ENCODE data around the gene TENT5C.

TENT5C gene

GRCh38 chr1:117564227-117565075, 41.4 kb upstream of the TENT5C start:
- H3K27me3 ChIP-seq (ENCODE audit: control insufficient read depth, low read length), result no peaks in the 10 kb centered on the region
- no peaks in the 10 kb centered on the region for H3K36me3 ChIP-seq (ENCODE audit: control insufficient read depth, low read length)
- H3K4me3 ChIP-seq (ENCODE audit: low read length), result no peak overlapping the region
- H3K27ac ChIP-seq (ENCODE audit: low read depth, low read length), result no peak overlapping the region
- H3K4me2 ChIP-seq (ENCODE audit: low read length), result no peak overlapping the region
- no peaks in the 10 kb centered on the region for H3K79me2 ChIP-seq (ENCODE audit: control insufficient read depth, low read length)
- no peaks in the 10 kb centered on the region for H3K4me1 ChIP-seq (ENCODE audit: control insufficient read depth, low read length)
- no peaks in the 10 kb centered on the region for H3K9me2 ChIP-seq (replicated peaks; ENCODE audit: control insufficient read depth, low read length)
- TF ChIP-seq EZH2phosphoT487 (IDR thresholded peaks at IDR 0.05; ENCODE audit: borderline replicate concordance, low read length), result no peak
- TF ChIP-seq CTCF (IDR thresholded peaks at IDR 0.05; ENCODE audit: low read depth, low read length, poor library complexity, severe bottlenecking), result no peak
- H4K20me1 ChIP-seq (ENCODE audit: control insufficient read depth, insufficient read depth, low read depth, low read length), result no peaks in the 10 kb centered on the region
- H3K9me3 ChIP-seq (ENCODE audit: control insufficient read depth, insufficient read depth, low read length), result no peaks in the 10 kb centered on the region
- no peaks in the 10 kb centered on the region for H3F3A ChIP-seq (ENCODE audit: control insufficient read depth, insufficient read depth)

GRCh38 chr1:117565076-117565556, 40.7 kb upstream of the TENT5C start:
- no peaks in the 10 kb centered on the region for H3K4me1 ChIP-seq (ENCODE audit: control insufficient read depth, low read length)
- no peaks in the 10 kb centered on the region for H3F3A ChIP-seq (ENCODE audit: control insufficient read depth, insufficient read depth)
- H3K4me3 ChIP-seq (ENCODE audit: low read length), result no peak overlapping the region
- no peak overlapping the region for H3K4me2 ChIP-seq (ENCODE audit: low read length)
- H3K27ac ChIP-seq (ENCODE audit: low read depth, low read length), result no peak overlapping the region
- no peaks in the 10 kb centered on the region for H3K79me2 ChIP-seq (ENCODE audit: control insufficient read depth, low read length)
- H3K27me3 ChIP-seq (ENCODE audit: control insufficient read depth, low read length), result no peaks in the 10 kb centered on the region
- no peaks in the 10 kb centered on the region for H4K20me1 ChIP-seq (ENCODE audit: control insufficient read depth, insufficient read depth, low read depth, low read length)
- no peaks in the 10 kb centered on the region for H3K9me3 ChIP-seq (ENCODE audit: control insufficient read depth, insufficient read depth, low read length)
- H3K36me3 ChIP-seq (ENCODE audit: control insufficient read depth, low read length), result no peaks in the 10 kb centered on the region
- no peak for TF ChIP-seq CTCF (IDR thresholded peaks at IDR 0.05; ENCODE audit: low read depth, low read length, poor library complexity, severe bottlenecking)
- no peak for TF ChIP-seq EZH2phosphoT487 (IDR thresholded peaks at IDR 0.05; ENCODE audit: borderline replicate concordance, low read length)
- H3K9me2 ChIP-seq (replicated peaks; ENCODE audit: control insufficient read depth, low read length), result no peaks in the 10 kb centered on the region

- no peaks in the 10 kb centered on the region for H3K9me3 ChIP-seq (ENCODE audit: control insufficient read depth, insufficient read depth, low read length)
- H3K4me1 ChIP-seq (ENCODE audit: control insufficient read depth, low read length), result no peaks in the 10 kb centered on the region
- no peak overlapping the region for H3K27ac ChIP-seq (ENCODE audit: low read depth, low read length)
- no peak overlapping the region for H3K4me3 ChIP-seq (ENCODE audit: low read length)
- no peak overlapping the region for H3K4me2 ChIP-seq (ENCODE audit: low read length)
- TF ChIP-seq CTCF (IDR thresholded peaks at IDR 0.05; ENCODE audit: low read depth, low read length, poor library complexity, severe bottlenecking) (no peak), EZH2phosphoT487 (IDR thresholded peaks at IDR 0.05; ENCODE audit: borderline replicate concordance, low read length) (no peak)
- no peaks in the 10 kb centered on the region for H3F3A ChIP-seq (ENCODE audit: control insufficient read depth, insufficient read depth)
- no peaks in the 10 kb centered on the region for H3K27me3 ChIP-seq (ENCODE audit: control insufficient read depth, low read length)
- no peaks in the 10 kb centered on the region for H3K9me2 ChIP-seq (replicated peaks; ENCODE audit: control insufficient read depth, low read length)
- no peaks in the 10 kb centered on the region for H4K20me1 ChIP-seq (ENCODE audit: control insufficient read depth, insufficient read depth, low read depth, low read length)
- H3K36me3 ChIP-seq (ENCODE audit: control insufficient read depth, low read length), result no peaks in the 10 kb centered on the region
- H3K79me2 ChIP-seq (ENCODE audit: control insufficient read depth, low read length), result no peaks in the 10 kb centered on the region
Measured at GRCh38 chr1:117565745-117566455, 39.9 kb upstream of the TENT5C start.

Data from DOHH2 (cell line).